ENCODE results near the gene NAA40.

Gene NAA40

GRCh38 chr11:63938479-63939396 lies at the start of gene NAA40:
TSS of gene NAA40 (plus strand) at chr11:63939002. CDS start at chr11:63939097, 95 bp downstream.
- peak; percentile 94 for DNase-seq

DNA sequence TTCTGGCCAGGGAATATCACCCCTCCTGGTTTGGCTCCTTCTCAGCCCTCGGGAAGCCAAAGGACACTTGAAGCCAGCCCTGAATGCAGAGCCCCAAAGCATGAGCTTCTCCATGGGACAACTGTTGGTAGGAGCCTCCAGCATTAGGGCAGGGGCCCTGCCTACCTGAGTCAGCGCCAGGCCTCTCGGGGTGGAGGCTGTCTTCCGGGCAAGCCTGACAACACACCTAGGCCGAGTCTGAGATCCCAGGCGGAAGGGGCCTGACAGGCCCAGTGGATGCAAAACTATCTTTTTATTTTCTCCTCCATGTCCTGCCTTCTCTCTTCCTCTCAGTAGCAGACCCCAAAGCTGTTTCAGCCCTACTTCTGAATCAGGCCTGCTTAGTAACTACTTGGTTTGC lies 49.5 kb upstream of the NAA40 start:
- no peak for DNase-seq

- no peak for DNase-seq
Observed at GRCh38 chr11:63890368-63890767, 48.4 kb upstream of the NAA40 start.

- no peak for DNase-seq
Observed at GRCh38 chr11:63892228-63892627, 46.6 kb upstream of the NAA40 start.

GRCh38 chr11:63893355-63893754 lies 45.4 kb upstream of the NAA40 start:
- DNase-seq: no peak

GRCh38 chr11:63896071-63896470 lies 42.7 kb upstream of the NAA40 start:
- peak; percentile 44 for DNase-seq

GRCh38 chr11:63897459-63898146 lies 41.2 kb upstream of the NAA40 start:
- no peak for DNase-seq

GRCh38 chr11:63901660-63902059 lies 37.1 kb upstream of the NAA40 start:
- DNase-seq: no peak

DNA sequence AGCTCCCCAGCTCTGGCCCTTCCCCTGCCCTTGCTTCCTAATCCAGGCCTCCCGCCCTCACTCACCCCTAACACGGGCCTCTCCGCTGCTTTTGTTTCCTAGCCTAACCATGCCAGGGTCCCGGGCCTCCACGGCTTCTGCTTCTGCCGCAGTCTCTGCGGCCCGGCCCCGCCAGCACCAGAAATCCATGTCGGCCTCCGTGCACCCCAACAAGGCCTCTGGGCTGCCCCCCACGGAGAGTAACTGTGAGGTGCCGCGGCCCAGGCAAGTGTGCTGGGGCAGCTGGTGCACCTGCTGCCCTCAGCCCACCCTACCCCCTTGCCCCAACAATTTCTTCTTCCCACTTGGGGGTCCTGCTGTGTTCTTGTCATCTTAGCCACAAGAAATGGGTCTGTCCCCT lies 34.9 kb upstream of the NAA40 start:
- no peak for DNase-seq

DNA sequence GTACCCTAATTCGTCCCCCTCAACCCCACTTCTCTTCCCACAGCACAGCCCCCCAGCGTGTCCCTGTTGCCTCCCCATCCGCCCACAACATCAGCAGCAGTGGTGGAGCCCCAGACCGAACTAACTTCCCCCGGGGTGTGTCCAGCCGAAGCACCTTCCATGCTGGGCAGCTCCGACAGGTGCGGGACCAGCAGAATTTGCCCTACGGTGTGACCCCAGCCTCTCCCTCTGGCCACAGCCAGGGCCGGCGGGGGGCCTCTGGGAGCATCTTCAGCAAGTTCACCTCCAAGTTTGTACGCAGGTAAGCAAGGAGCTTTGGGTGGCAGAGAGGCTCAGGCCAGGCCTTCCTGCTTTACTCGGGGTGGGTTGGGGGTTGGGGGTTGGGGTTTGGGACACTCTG lies 34.1 kb upstream of the NAA40 start:
- no peak for DNase-seq

DNA sequence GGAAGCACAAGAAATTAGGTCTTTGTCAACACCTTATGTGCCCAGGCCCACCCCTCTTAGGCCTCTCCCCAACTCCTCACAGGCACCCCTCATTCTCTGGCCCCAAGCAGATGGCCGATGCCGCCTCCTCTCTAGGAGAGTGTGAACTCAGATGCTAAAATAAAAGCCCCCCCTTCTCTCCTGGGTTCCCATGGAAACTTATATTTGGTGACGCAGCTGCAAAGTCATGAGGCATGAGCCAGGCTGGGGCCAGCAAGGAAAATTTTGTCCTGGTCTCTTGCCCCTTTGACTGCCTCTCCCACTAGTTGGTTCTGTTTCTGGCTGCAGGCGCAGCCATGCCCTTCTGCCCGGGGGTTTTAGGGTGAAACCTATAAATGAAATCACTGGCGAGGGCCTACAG lies 33.6 kb upstream of the NAA40 start:
- no peak for DNase-seq

GRCh38 chr11:63906087-63906486 lies 32.7 kb upstream of the NAA40 start:
- DNase-seq: no peak

DNA sequence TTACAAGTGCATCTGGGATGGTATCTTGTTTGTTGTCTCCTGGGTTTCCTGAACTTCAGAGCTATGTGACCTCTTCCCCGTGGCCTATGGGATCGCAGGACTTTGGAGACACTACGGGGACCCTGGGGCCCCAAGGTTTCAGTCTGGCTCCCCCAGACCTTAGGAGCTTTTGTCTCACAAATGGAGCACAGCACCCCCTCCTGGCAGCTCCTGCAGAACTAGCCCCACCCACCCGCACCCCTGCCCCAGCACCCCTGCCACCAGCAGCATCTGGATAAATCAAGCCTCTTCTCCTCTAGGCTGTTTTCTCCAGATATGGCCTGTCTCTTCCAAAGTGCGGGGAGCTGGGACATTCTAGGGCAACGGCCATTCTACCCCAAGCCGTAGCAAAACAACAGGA lies 32.2 kb upstream of the NAA40 start:
- DNase-seq: peak; percentile 81

GRCh38 chr11:63907063-63907462 lies 31.7 kb upstream of the NAA40 start:
- no peak for DNase-seq

DNA sequence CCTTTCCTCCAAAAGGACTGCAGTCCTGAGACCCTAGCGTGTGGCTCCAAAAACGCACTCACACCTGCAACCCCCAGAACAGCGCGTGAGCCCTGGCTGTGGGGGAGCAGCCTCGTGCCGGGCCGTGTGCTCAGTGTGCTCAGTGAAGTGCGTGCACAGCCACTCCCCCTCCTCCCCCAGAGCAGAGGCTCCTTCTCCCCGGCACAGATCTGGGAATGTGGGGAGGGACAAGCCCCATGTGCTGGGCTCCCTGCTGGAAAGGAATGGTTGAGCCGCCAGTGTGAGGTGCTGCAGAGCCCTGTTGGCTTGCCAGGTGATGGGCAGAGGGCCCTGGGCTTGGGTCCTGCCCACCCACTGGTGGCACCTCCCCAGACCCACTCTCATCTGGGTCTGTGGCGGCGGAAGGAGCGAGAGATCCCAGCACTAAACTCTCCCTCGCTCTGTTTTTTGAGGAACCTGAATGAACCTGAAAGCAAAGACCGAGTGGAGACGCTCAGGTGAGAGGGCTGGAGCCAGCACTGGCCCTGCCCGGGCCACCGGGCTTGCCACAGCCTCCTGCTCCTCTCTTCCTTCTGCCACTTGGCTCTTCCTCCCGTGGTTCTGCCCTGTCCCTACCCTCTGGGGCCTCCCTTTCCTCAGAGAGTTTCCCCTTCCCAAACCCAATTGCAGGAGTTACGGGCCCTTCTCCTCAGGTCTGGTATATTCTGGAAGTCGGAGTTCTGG lies 30.8 kb upstream of the NAA40 start:
- DNase-seq: no peak

GRCh38 chr11:63908631-63909401 lies 30.0 kb upstream of the NAA40 start:
- DNase-seq: no peak

GRCh38 chr11:63909591-63910506 lies 29.0 kb upstream of the NAA40 start:
- DNase-seq: no peak

GRCh38 chr11:63910675-63911074 lies 28.1 kb upstream of the NAA40 start:
- no peak for DNase-seq

GRCh38 chr11:63911440-63911839 lies 27.4 kb upstream of the NAA40 start:
- DNase-seq: no peak

- DNase-seq: no peak
Observed at GRCh38 chr11:63911876-63912275, 26.9 kb upstream of the NAA40 start.

GRCh38 chr11:63912678-63913077 lies 26.1 kb upstream of the NAA40 start:
- DNase-seq: no peak

Measured in CD4-positive, alpha-beta T cell treated with Interleukin-17A for 4 hours (primary cell).